GM19328 (cell line): ENCODE data around the gene IFI30.

Source experiments
- ATAC-seq: cut with Tn5 transposase; IDR thresholded peaks from one replicate; pipeline ENCODE4 v1.9.1; 2021; ENCODE audit warnings: mild to moderate bottlenecking, moderate library complexity; ENCODE audit not compliant: unreplicated experiment

The IFI30 gene

GRCh38 chr19:18223860-18224524 is 50.4 kb downstream of the IFI30 start:
- no peak for ATAC-seq

DNA sequence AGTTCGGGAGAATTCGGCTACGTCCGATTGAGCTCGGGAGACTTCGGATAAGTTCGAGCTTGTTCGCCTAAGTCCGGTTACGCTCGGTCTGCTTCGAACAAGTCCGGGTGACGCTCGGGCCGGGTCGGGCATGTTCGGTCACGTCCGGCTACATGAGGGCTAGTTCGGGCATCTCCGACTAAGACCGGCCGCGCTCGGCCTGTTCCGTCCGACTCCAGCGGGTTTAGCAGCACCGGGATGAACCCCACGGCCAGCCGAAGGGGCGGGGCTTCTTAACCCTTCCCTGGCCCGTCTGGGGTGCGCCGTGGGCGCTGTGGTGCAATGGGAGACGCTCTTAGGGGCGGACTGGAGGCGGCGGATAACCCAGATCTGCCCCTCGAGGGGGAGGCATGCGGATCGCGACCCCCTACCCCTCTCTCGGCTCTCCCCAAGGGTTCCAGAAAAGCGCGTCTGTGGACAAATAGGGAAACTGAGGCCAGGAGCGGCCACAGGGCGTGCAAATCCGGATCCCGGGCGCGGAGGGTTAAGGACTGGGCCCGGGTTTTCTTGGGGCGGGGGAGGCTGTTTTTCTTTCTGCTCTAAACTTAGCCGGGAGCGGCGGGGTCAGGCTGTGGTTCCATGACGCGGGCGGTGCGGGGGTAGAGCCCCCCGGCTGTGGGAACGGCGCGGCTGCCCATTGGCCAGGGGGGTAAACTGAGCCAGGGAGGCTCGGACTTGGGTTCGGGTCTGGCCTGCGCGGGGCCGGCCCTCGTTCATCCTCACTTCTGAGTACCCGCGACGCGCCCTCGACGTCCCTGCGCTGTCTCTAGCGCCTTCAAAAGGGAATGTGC is 51.1 kb downstream of the IFI30 start:
- ATAC-seq: peak; percentile 88

GRCh38 chr19:18225355-18225701 is 51.7 kb downstream of the IFI30 start:
- ATAC-seq: no peak

DNA sequence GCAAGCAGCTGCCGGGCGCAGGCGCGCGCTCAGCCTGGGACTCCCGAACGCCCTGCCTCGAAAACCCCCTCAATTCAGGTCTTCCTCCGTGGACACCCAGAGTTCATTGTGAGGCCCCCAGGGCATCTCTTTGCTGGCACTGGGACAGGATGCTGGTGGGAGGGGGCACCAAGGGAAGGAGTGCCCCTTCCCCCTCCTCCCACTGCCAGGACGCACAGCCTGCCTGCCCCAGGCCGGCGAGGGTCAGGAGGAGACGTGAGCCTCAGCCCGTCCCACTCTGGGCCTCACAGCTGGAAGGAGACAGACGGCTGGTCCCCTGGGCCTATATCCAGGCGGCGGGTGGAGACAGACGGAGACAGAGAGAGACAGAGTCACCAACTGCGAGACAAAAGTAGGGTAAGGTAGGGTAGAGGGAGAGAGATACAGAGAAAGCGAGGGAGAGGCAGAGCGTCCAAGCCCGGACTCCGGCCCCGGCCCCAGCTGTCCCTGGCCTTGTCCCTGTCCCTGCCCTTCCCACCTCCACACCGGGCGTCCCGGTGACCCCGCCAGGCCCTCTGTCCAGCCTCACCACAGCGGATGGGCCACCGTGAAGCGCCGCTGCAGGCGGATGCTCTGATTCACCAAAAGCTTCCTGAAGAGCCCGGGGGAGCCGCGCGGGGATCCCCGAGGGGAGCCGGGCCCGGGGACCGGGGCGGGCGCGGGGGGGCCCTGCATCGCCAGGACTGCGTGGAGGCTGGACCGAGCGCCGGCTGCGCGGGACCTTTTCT is 52.3 kb downstream of the IFI30 start, which contains the start of gene PDE4C:
Gene PDE4C, minus strand, starts transcription at position 737 of the 767 bp plus-strand sequence. Its CDS starts 23 bp downstream, at position 714.
- ATAC-seq: no peak

GRCh38 chr19:18226956-18227780 is 53.6 kb downstream of the IFI30 start:
- no peak for ATAC-seq
